Effector CD8-positive, alpha-beta T cell (primary cell): Measurements from ENCODE around the gene PARP1.

ENCODE experiments used
- DNase-seq: peaks from one replicate; lab custom pipeline; 2025; lab: John Stamatoyannopoulos, UW

PARP1 gene

DNA sequence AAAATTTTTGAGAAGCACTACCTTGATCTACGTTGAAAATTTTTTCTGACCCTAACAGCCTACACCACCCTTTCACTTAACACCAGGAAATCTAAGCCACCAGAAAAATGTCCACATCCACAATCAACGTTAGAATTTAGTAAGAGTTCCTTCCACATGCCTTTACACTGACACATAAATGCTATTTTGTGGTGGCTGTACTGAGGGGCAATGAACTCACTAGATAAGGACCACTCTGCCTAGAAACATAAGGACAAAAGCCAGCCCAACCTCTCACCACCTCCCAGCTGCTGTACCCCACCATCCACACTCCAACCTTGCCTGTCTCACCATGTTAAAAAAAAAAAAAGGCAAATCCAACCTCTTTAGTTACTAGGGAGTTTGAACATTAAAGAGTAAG lies 29.8 kb downstream of the PARP1 start:
- no peak for DNase-seq

DNA sequence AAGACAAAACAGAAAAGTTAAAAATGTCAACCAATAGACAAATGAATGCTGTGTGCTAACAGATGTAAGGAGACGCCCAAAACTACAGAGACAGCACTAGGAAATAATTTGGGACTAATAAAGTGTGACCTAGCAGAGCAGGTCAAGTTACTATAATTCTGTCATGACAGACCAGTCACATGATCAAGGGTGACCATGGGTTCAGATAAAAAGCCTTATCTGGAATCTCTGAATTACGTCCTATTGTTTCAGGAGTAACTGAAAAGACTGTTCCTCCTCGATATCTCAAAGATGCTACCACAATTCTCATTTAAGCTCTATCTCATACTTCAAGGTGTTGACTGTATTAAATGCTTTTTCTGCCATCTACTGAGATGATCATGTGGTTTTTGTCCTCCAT lies 31.6 kb downstream of the PARP1 start:
- DNase-seq, result no peak

GRCh38 chr1:226373376-226373775 lies 34.5 kb downstream of the PARP1 start:
- DNase-seq, result no peak

DNA sequence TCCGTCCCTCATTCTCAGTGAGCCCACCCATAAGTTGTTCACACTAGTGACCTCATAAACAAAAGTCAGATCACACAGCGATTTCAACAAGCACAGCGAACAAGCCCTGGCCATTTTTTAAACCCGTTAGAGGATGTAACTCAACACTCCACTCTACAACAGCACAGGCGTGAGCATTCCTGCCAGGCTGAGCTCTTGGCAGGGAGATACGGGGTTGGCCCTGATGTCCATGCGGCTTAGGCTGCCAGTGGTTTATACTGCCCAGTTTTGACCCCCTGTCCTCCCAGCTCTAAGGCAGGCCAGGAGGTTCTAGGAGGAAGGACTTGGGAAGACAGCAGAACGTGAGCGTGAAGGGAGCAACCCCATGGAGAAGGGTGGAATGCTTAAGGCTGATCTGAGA lies 35.0 kb downstream of the PARP1 start:
- DNase-seq, result no peak

DNA sequence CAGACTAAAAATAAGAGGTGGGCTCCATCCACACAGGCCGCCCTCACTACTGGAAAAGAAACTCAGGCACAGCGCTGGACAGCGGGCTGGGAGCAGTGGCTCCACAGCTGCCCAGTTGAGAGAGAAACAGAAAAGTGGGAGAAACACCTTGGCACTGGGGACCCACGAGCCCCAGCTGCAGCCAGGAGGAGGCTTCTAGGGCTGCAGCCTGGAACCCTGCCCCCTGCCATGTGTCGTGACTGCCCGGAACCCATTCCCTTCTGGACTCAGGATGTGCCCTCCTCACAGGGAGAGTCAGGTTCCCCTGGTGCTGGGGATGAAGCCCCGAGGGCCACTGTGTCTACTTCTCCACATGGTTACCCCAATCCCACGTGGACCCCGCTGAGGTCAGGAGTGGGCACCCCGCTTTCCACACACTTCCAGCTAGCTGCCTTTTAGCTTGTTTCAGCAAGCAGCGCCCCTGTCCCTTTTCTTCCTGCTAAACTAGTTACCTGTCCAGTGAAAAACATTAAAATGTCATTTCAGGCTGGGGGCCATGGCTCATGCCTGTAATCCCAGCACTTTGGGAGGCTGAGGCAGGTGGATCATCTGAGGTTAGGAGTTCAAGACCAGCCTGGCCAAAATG lies 35.9 kb downstream of the PARP1 start:
- DNase-seq, result no peak

- DNase-seq, result no peak
These were observed 36.7 kb downstream of the PARP1 start for GRCh38 chr1:226371027-226371694.

- no peak for DNase-seq
These were observed 37.6 kb downstream of the PARP1 start for GRCh38 chr1:226370144-226370923.

GRCh38 chr1:226369110-226369509 lies 38.8 kb downstream of the PARP1 start:
- no peak for DNase-seq

DNA sequence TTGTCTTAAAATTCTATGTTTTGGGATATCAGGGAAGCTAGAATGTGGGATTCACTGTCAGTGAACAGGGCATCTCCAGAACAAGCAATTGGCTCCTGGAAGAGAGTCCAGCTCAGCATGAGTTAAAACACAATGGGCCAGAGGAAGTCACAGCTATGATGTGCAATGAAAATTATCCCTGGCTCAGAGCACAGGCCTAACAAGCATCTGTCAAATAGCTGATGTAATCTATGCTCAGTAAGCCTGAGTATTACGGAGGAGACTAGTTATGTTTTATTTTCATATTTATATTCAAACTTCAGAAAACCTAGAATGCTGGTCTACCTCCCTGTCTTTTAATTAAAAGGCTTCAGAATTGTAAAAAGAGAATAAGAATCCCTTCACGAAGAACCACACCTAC lies 41.6 kb downstream of the PARP1 start:
- DNase-seq, result no peak

DNA sequence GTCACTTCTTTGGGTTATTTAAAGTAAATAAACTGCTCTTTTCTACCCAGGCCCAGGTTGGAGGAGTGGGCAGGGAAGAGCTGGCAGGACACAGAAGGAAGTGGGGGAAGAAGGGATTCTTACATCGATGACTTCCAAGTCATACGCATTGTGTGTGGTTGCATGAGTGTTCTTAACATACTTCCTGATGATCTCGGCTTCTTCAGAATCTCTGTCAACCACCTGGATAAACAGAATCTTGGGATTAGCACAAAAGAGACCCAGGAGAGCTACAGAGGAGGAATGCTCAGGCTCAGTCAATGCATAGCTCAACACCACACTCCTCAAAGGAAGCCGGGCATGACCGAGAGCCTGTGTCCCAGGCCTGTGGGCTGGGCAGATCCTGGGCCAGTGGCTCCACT lies 42.1 kb downstream of the PARP1 start:
- no peak for DNase-seq

DNA sequence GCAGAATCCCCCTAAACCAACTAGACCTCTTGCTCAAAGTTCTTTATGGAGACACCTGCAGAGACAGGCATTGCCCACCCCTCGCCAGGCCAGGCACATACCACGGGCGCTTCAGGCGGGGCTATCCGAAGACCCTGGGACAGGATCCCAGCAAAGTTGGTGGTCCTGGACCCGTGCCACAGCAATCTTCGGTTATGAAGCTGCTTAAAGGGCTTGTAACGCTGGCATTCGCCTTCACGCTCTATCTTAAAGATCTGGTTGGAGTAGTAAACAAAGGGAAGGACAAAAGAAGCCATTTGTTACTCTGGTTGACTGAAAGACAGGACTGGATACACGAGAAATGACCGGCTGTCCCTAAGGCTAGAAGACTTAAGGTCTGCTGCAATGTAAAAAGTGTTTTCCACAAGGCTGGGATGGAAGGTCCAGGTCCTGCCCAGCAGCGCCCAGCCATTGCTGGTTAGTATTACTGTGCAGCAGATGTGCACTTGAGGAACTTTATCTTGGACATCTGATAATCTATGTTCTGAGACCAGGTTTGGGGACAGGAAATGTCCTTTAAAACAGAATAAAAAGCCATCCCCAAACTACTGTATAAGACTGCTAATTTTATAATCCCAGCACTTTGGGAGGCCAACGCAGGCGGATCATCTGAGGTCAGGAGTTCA lies 42.9 kb downstream of the PARP1 start:
- DNase-seq, result no peak

- DNase-seq, result no peak
These were observed 43.4 kb downstream of the PARP1 start for GRCh38 chr1:226364514-226364899.

DNA sequence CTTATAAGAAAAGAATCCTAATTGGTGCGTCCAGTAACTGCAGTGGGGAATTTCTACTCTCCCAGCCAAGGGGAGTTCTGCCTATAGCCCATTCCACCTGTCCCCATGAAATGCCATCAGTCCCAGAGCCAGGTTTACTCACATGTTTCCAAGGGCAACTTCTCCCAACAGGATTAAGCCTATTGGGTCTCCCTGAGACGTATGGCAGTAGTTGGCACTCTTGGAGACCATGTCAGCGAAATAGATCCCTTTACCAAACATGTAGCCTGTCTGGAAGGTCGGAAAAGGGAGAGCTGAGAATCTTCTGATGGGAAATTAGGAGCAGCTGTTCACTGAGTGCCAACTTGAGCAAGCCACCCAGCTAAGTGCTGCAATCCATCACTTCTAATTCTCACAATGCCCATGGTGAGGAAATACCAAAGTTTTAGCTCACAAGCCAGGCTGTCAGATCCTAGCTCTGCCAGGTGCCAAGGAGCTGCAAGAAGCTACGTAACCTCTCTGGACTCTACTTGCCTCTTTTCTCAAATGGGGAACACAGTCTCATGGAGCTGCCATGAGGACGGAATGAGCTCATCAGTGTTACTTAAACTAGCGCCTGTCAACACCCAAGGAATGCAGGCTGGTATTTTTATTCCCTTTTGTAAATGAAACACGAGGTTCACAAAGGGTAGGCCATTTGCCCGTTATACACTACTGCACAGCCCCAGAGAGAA lies 43.9 kb downstream of the PARP1 start:
- DNase-seq, result no peak

- DNase-seq, result no peak
These were observed 44.9 kb downstream of the PARP1 start for GRCh38 chr1:226362891-226363447.

- no peak for DNase-seq
These were observed 45.5 kb downstream of the PARP1 start for GRCh38 chr1:226362361-226362760.

DNA sequence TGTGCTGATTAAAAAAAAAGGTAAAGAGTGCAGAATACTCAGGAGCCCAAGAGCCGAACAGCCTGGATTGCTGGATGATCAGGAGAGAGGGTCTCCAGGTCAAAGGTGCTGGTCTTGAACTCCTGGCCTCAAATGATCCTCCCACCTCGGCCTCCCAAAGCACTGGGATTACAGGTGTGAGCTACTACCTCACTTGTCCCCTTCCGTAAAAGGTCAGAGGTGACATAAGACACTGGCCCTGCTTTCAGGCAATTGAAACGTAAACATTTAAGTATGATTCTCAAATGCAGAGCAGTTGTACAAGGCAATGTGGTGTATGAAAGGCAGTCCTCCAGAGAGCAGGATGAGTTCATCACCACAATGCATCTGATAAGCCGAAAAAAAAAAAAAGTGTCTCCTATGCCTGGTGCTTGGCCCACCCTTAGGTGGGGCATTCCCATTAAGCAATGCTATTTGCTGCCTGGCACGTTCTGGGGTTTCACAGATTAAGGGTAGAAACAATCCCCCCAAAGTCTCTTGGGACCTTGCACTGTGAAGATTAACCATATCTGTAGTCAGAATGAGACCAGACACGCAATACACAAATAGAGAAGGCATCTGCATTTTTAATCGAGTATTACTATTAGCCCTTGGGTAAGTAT lies 47.7 kb downstream of the PARP1 start:
- DNase-seq, result no peak

GRCh38 chr1:226357416-226357815 lies 50.5 kb downstream of the PARP1 start:
- no peak for DNase-seq

DNA sequence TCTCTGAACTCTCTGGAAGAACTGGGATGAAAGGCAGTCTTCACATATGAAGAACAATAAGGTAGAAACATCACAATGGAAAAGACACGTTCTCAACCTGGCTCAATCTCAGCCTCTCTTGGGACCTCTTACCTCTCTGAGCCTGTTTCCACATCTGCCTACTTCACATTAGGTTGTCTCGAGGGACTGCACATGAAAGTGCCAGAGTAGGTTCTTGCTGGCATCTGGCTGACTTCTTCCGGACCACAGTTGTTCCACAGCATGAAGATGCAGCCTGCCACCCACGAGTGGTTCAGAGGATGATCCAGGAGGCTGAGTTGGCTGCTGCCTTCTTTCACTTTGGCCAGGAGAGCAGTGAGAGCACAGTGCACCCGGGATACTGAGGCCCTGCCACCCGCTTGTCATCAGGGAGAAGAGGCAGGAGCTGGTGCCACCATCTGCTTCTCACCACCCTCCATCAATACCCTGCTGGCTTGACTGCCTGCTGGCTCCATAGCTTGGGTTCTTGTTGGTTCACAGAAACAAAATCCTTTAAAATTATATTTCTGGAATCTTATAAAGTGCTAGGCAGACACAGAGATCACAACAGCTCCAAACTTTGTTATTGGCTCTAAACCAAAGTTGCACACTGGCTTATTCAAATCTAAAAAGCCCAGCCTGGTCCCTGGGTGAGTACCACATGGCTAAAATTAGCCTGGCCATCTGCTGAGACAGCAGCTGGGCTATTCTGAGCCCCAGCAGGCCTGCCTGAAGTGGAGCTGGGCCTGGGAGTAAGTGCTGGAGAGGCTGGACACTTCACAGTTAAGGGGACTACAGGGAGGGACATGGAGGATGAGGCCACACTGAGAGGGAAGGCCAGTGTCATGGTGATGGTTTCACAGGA lies 52.0 kb downstream of the PARP1 start:
- no peak for DNase-seq

GRCh38 chr1:226355016-226355415 lies 52.9 kb downstream of the PARP1 start:
- no peak for DNase-seq
